HL-60 (cell line): Measurements from ENCODE around the gene KIF26B.

Experiments used
- DNase-seq, 2 experiments: peaks; one replicate each; pipeline ENCODE4 v3.0.0-alpha.2; 2010 to 2020; ENCODE audit warnings: low read depth in 1 of 2, low spot score in 1 of 2
- H3K27ac ChIP-seq: fragments of 250-450 bp; sonication (Bioruptor Pico); replicated peaks from 2 replicates; pipeline ENCODE4 v1.5.1; 2020; ENCODE audit warnings: mild to moderate bottlenecking, moderate library complexity
- H3K27me3 ChIP-seq: fragments of 250-450 bp; sonication (Bioruptor Pico); 2 replicates; pipeline ENCODE4 v1.5.1; 2021; ENCODE audit warnings: mild to moderate bottlenecking, moderate library complexity; ENCODE audit not compliant: insufficient read depth, poor library complexity, severe bottlenecking
- H3K4me3 ChIP-seq: replicated peaks from 2 replicates; pipeline ENCODE4 v1.5.1; 2011; ENCODE audit warnings: mild to moderate bottlenecking, control low read depth, low read length; ENCODE audit not compliant: insufficient read depth
- CTCF ChIP-seq: IDR thresholded peaks from one replicate; pipeline ENCODE4 v1.5.1; 2011; ENCODE audit warnings: low read length, control low read depth, inconsistent platforms; ENCODE audit not compliant: insufficient read depth
- GABPA ChIP-seq: IDR thresholded peaks from 2 replicates; pipeline ENCODE4 v1.6.1; 2012; ENCODE audit warnings: low read depth
- POLR2AphosphoS5 ChIP-seq: IDR thresholded peaks from 2 replicates; pipeline ENCODE4 v1.6.1; 2012; ENCODE audit warnings: low read depth
- REST ChIP-seq: IDR thresholded peaks from 2 replicates; pipeline ENCODE4 v1.6.1; 2012; ENCODE audit warnings: low read depth; ENCODE audit not compliant: insufficient replicate concordance
- SPI1 ChIP-seq: IDR thresholded peaks from 2 replicates; pipeline ENCODE4 v1.6.1; 2012; ENCODE audit warnings: low read depth, mild to moderate bottlenecking, borderline replicate concordance

The KIF26B gene

GRCh38 chr1:245528258-245528635 is 373.5 kb downstream of the KIF26B start:
- TF ChIP-seq POLR2AphosphoS5, result no peak
- no peak for TF ChIP-seq SPI1
- no peak for TF ChIP-seq GABPA
- no peak for TF ChIP-seq REST
- TF ChIP-seq CTCF, result no peak
- DNase-seq, result no peak
- no peak overlapping the region for H3K27ac ChIP-seq
- H3K4me3 ChIP-seq, result no peak overlapping the region
- H3K27me3 ChIP-seq, result peaks cover 6% of the 10 kb centered on the region

- H3K27ac ChIP-seq, result no peak overlapping the region
- TF ChIP-seq REST, result no peak
- TF ChIP-seq POLR2AphosphoS5, result no peak
- TF ChIP-seq CTCF, result no peak
- no peak for TF ChIP-seq GABPA
- no peak for TF ChIP-seq SPI1
- no peaks in the 10 kb centered on the region for H3K27me3 ChIP-seq
- no peak overlapping the region for H3K4me3 ChIP-seq
- no peak for DNase-seq
These were observed 376.2 kb downstream of the KIF26B start for GRCh38 chr1:245530937-245531336.

GRCh38 chr1:245537992-245538391 is 383.2 kb downstream of the KIF26B start:
- H3K4me3 ChIP-seq, result no peak overlapping the region
- H3K27me3 ChIP-seq, result no peaks in the 10 kb centered on the region
- TF ChIP-seq REST (no peak), POLR2AphosphoS5 (no peak), SPI1 (no peak), CTCF (no peak), GABPA (no peak)
- DNase-seq, result no peak
- H3K27ac ChIP-seq, result no peak overlapping the region
